Stimulated activated CD8-positive, alpha-beta memory T cell treated with anti-CD3 and anti-CD28 coated beads, Interleukin-4, amount 100 ng/mL, for 48 hours (primary cell): ENCODE data around the gene GREB1L.

Source experiments
- DNase-seq: peaks from one replicate; pipeline ENCODE4 v3.0.0-alpha.2; 2020

The GREB1L gene

GRCh38 chr18:21383031-21383430 is 141.0 kb downstream of the GREB1L start:
- no peak for DNase-seq

GRCh38 chr18:21386523-21387240 is 144.7 kb downstream of the GREB1L start:
- DNase-seq, result no peak

GRCh38 chr18:21387886-21388285 is 145.9 kb downstream of the GREB1L start:
- DNase-seq, result no peak

GRCh38 chr18:21389283-21389682 is 147.3 kb downstream of the GREB1L start:
- DNase-seq, result no peak

GRCh38 chr18:21389903-21390302 is 147.9 kb downstream of the GREB1L start:
- no peak for DNase-seq

GRCh38 chr18:21391074-21391673 is 149.1 kb downstream of the GREB1L start:
- DNase-seq, result no peak

GRCh38 chr18:21393986-21394385 is 152.0 kb downstream of the GREB1L start:
- no peak for DNase-seq

GRCh38 chr18:21398121-21398520 is 156.1 kb downstream of the GREB1L start:
- no peak for DNase-seq

- DNase-seq, result no peak
Observed at GRCh38 chr18:21402272-21402671, 160.2 kb downstream of the GREB1L start.

- no peak for DNase-seq
Observed at GRCh38 chr18:21404426-21404825, 162.4 kb downstream of the GREB1L start.

- DNase-seq, result no peak
Observed at GRCh38 chr18:21406116-21406515, 164.1 kb downstream of the GREB1L start.

- no peak for DNase-seq
Observed at GRCh38 chr18:21408681-21409080, 166.6 kb downstream of the GREB1L start.

GRCh38 chr18:21433436-21433835 is 191.4 kb downstream of the GREB1L start:
- no peak for DNase-seq

GRCh38 chr18:21439431-21439846 is 197.4 kb downstream of the GREB1L start:
- DNase-seq, result no peak

GRCh38 chr18:21441670-21442069 is 199.6 kb downstream of the GREB1L start:
- no peak for DNase-seq

GRCh38 chr18:21443776-21444464 is 201.9 kb downstream of the GREB1L start:
- DNase-seq, result no peak

- DNase-seq, result no peak
Observed at GRCh38 chr18:21444465-21445212, 202.6 kb downstream of the GREB1L start.

GRCh38 chr18:21448299-21448698 is 206.3 kb downstream of the GREB1L start:
- DNase-seq, result no peak

- DNase-seq, result no peak
Observed at GRCh38 chr18:21449367-21450290, 207.6 kb downstream of the GREB1L start.

GRCh38 chr18:21450503-21450902 is 208.5 kb downstream of the GREB1L start:
- DNase-seq, result no peak

GRCh38 chr18:21450913-21451312 is 208.9 kb downstream of the GREB1L start:
- no peak for DNase-seq

GRCh38 chr18:21451851-21452250 is 209.8 kb downstream of the GREB1L start:
- DNase-seq, result no peak
